Gastroesophageal sphincter (tissue), 4 donors: ENCODE measurements around the gene CEACAM1. TPM values are rescaled to one million over a fixed set of nuclear protein-coding genes. Genes with fewer than 3 reads are reported as not detected.

Source experiments
- ATAC-seq: fragments of 150-250 bp; one replicate; pipeline ENCODE4 v1.9.1; 2016; ENCODE audit warnings: mild to moderate bottlenecking, moderate library complexity
- H3K27ac ChIP-seq, 4 donors: fragments of 200-600 bp; sonication (generic) in 3 of 4; 1 replicate in 3 of 4; 2 replicates in 1 of 4; pipeline ENCODE4 v1.5.1; 2016 to 2019
- H3K27me3 ChIP-seq: fragments of 200-600 bp; sonication (generic); one replicate; pipeline ENCODE4 v1.5.1; 2019
- H3K36me3 ChIP-seq, 2 donors: fragments of 200-600 bp; sonication (generic); one replicate each; pipeline ENCODE4 v1.5.1; 2019; ENCODE audit warnings: control low read depth in 1 of 2
- H3K4me1 ChIP-seq, 3 donors: fragments of 200-600 bp; sonication (generic); 1 replicate in 2 of 3; 2 replicates in 1 of 3; pipeline ENCODE4 v1.5.1; 2016 to 2019; ENCODE audit warnings: control low read depth in 2 of 3
- H3K4me3 ChIP-seq, 2 donors: fragments of 200-600 bp; sonication (generic); one replicate each; pipeline ENCODE4 v1.5.1; 2019; ENCODE audit warnings: mild to moderate bottlenecking in 1 of 2, moderate library complexity in 1 of 2
- H3K9me3 ChIP-seq, 3 donors: fragments of 200-600 bp; sonication (generic); one replicate each; pipeline ENCODE4 v1.5.1; 2017 to 2019; ENCODE audit warnings: control low read depth in 2 of 3
- EP300 ChIP-seq: sonication (generic); formaldehyde crosslinking; IDR thresholded peaks from one replicate; pipeline ENCODE4 v1.6.1; 2017; ENCODE audit warnings: antibody characterized with exemption, mild to moderate bottlenecking
- POLR2A ChIP-seq, 2 donors: fragments of 450-650 bp; IDR thresholded peaks; one replicate each; pipeline ENCODE4 v1.6.1; 2017; ENCODE audit warnings: antibody characterized with exemption in 2 of 2, mild to moderate bottlenecking in 2 of 2, moderate library complexity in 1 of 2
- POLR2AphosphoS5 ChIP-seq: sonication (generic); formaldehyde crosslinking; IDR thresholded peaks from one replicate; pipeline ENCODE4 v1.6.1; 2017; ENCODE audit warnings: antibody characterized with exemption
- WGBS, 2 donors: methylation state at CpG; one replicate each; pipeline ENCODE4 v1.1.5; 2018; ENCODE audit warnings: low coverage in 1 of 2; 5-methylcytosine and 5-hydroxymethylcytosine counted together
- total RNA-seq, 4 donors: library from RNA; depleted of rRNA; stranded (reverse); fragments of >200 nt; gene quantifications; one replicate each; pipeline ENCODE4 v1.1.0, GENCODE V29; 2016
- TF ChIP-seq, protein P1 (sequence below), 4 experiments: fragments of 200-600 bp in 2 of 4; fragments of 450-650 bp in 2 of 4; sonication (generic) in 1 of 4; IDR thresholded peaks; one replicate each; pipeline ENCODE4 v1.5.1; 2017 to 2019; ENCODE audit warnings: antibody characterized with exemption in 4 of 4, mild to moderate bottlenecking in 2 of 4, moderate library complexity in 2 of 4

The CEACAM1 gene
- 10 to 100 TPM in 1 of 4 donors, 1 to 10 TPM in 1, under 1 TPM in 2; 0.66 to 10.1 (median 0.99) TPM for total RNA-seq

DNA sequence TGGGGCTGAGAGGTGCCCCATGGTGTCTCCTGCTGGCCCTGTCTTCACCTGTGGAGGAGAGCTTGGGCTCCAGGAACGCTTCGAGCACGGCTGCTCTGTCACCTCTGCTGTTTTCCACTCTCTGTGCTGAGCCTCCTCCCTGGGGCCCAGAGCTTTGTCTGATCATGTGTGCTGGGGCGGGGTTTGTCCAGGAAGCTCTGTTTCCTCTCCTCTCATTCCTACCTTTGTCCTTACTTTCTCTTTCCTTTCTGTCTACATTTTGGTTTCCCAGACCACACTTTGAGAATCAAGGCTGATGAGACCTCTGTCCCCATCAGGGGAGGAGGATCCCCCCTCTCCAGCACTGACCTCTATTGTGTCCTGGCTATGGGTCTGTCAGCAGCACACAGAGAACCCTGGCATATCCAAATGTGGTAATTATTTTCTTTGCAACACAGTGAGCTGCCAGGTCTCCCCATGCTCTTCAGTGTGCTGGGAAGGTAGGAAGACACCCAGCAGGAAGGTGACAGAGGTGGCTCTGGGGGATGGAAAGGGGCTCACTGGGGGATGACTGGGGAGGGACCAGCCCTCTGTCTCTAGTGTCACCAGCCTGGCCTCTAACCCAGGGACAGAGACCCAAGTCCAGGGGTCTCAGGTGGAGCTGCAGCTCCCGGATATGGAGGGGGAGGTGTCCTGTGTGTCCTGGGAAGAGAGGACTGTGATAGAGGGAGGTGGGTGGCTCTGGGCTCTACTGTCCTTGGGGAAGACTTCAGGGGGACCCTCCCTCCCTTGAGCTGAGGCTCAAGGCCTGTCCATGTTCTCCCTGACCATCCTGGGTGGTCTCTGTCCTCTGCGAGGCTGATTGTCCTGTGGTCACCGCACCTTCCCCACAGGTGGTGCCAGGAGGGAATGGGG, at the start of gene CEACAM1:
CEACAM1 (minus strand) TSS at position 128 of the 894 bp plus-strand sequence; CDS start at position 21, 107 bp downstream.
- WGBS, 2 donors = 37 to 43% methylated on average over 2 to 4 of the region's 7 CpGs
- Histone ChIP-seq H3K9me3 (no peaks in the 10 kb centered on the region), H3K27me3 (no peaks in the 10 kb centered on the region), H3K27ac (peak within 1 kb of the TSS in 2 of 4 donors; percentile 27 to 46), H3K4me3 (peak within 1 kb of the TSS in 1 of 2 donors; percentile 18), H3K36me3 (no peaks in the 10 kb centered on the region), H3K4me1 (peaks cover 0 to 7% (median 0%) of the 10 kb centered on the region in 3 donors)
- TF ChIP-seq, protein P1, sequence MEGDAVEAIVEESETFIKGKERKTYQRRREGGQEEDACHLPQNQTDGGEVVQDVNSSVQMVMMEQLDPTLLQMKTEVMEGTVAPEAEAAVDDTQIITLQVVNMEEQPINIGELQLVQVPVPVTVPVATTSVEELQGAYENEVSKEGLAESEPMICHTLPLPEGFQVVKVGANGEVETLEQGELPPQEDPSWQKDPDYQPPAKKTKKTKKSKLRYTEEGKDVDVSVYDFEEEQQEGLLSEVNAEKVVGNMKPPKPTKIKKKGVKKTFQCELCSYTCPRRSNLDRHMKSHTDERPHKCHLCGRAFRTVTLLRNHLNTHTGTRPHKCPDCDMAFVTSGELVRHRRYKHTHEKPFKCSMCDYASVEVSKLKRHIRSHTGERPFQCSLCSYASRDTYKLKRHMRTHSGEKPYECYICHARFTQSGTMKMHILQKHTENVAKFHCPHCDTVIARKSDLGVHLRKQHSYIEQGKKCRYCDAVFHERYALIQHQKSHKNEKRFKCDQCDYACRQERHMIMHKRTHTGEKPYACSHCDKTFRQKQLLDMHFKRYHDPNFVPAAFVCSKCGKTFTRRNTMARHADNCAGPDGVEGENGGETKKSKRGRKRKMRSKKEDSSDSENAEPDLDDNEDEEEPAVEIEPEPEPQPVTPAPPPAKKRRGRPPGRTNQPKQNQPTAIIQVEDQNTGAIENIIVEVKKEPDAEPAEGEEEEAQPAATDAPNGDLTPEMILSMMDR (IDR thresholded peaks at IDR 0.05) = no peak
- TF ChIP-seq POLR2A (IDR thresholded peaks at IDR 0.05) (no peak), EP300 (no peak), POLR2AphosphoS5 (no peak)
- ATAC-seq = no peak

DNA sequence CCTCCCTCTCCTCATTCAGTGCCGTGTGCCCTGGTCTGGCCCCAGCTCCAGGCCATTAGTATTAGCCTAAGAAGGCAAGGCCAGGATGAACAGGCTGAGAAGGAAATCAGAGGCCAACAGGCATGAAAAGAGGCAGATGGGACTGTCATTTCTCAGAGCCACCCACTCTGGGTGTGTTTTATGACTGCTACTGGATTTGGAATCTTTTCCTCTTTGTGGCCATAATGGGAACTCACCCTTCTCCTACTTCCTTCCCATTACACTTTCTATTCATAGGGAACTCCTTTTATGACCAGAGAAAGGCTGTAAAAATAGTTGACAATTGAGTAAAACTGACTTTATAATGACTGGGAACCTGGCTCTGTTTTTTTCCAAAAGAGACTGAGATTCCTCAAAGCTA, 48.7 kb upstream of the CEACAM1 start:
- H3K4me3 ChIP-seq = no peak overlapping the region
- no peak for ATAC-seq
- H3K27ac ChIP-seq = no peak overlapping the region
- peaks cover 11% of the 10 kb centered on the region for H3K27me3 ChIP-seq
- 50 to 75% methylated on average over 1 of the region's 1 CpG for WGBS, 2 donors
- H3K9me3 ChIP-seq = no peaks in the 10 kb centered on the region
- no peaks in the 10 kb centered on the region for H3K4me1 ChIP-seq
- no peaks in the 10 kb centered on the region for H3K36me3 ChIP-seq
- no peak for TF ChIP-seq EP300
- no peak for TF ChIP-seq POLR2A (IDR thresholded peaks at IDR 0.05)
- no peak for TF ChIP-seq POLR2AphosphoS5
- TF ChIP-seq, protein P1 (IDR thresholded peaks at IDR 0.05) = no peak

DNA sequence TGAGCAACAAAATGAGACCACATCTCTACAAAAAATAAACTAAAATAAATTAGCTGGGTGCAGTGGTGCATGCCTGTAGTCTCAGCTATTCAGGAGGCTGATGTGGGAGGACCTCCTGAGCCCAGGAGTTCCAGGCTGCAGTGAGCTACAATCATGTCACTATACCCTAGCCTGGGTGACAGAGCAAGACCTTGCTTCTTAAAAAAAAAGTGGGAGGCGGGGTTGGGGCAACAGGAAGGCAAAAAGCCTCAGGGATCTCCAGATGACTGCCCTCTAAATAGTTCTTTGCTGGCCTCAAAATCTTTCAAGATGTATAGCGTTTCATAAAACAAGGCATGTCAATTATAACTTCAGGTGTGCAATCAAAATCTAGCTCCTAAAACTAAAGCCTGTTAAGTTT, 48.0 kb upstream of the CEACAM1 start:
- H3K4me1 ChIP-seq = no peaks in the 10 kb centered on the region
- ATAC-seq = no peak
- peaks cover 11% of the 10 kb centered on the region for H3K27me3 ChIP-seq
- H3K4me3 ChIP-seq = no peak overlapping the region
- TF ChIP-seq, protein P1 (IDR thresholded peaks at IDR 0.05) = no peak
- TF ChIP-seq POLR2A (IDR thresholded peaks at IDR 0.05) (no peak), EP300 (no peak), POLR2AphosphoS5 (no peak)
- 77 to 92% methylated on average over 2 of the region's 2 CpGs for WGBS, 2 donors
- no peaks in the 10 kb centered on the region for H3K36me3 ChIP-seq
- H3K27ac ChIP-seq = no peak overlapping the region
- no peaks in the 10 kb centered on the region for H3K9me3 ChIP-seq

DNA sequence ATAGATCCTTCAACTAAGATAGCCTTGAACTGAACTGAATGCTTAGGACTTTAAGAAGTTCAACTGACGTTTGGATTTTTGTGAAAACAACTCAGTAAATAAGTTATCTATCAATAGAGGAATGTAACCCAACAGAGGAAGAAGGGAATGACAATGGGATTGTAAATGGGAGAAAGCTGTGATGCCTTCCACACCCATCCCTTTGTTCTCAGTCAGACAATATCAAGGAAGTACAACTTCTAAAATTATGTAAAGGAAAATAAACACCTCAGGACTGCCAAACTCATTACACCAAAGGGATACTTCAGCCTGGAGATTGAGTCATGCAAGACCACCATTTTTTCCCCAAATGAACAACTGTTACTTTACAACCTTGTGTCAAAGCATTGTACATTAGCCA, 45.4 kb upstream of the CEACAM1 start:
- H3K9me3 ChIP-seq = no peaks in the 10 kb centered on the region
- H3K36me3 ChIP-seq = no peaks in the 10 kb centered on the region
- WGBS, 2 donors = 43 to 50% methylated on average over 1 of the region's 1 CpG
- H3K27ac ChIP-seq = no peak overlapping the region
- TF ChIP-seq POLR2AphosphoS5 (no peak), POLR2A (IDR thresholded peaks at IDR 0.05) (no peak), EP300 (no peak)
- TF ChIP-seq, protein P1 (IDR thresholded peaks at IDR 0.05) = no peak
- no peaks in the 10 kb centered on the region for H3K4me1 ChIP-seq
- peaks cover 5% of the 10 kb centered on the region for H3K27me3 ChIP-seq
- no peak overlapping the region for H3K4me3 ChIP-seq
- no peak for ATAC-seq

DNA sequence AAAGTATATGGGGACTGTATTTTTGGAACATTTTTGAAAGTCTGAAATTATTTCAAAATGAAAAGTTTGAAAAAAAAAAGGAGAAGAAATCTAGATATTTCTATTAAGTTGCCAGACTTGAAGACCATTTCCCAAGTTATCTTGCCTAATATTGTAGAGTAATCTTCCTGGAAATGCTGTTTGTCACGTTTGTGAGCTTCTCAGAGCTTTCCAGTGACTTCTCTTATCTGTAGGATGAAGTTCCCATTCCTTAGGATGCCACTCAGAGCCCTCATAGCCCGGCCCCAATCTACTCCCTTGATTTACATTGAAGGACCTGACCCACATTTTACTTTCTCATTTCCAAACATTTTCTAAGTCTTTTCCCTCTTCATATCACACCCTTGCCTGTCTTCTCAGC, 42.8 kb upstream of the CEACAM1 start:
- Histone ChIP-seq H3K27ac (no peak overlapping the region), H3K4me1 (peaks cover 0 to 5% (median 0%) of the 10 kb centered on the region in 3 donors), H3K36me3 (no peaks in the 10 kb centered on the region), H3K9me3 (no peaks in the 10 kb centered on the region), H3K4me3 (no peak overlapping the region), H3K27me3 (no peaks in the 10 kb centered on the region)
- TF ChIP-seq, protein P1 (IDR thresholded peaks at IDR 0.05) = no peak
- TF ChIP-seq POLR2A (IDR thresholded peaks at IDR 0.05) = no peak
- no peak for TF ChIP-seq EP300
- TF ChIP-seq POLR2AphosphoS5 = no peak
- ATAC-seq = no peak
- WGBS, 2 donors = 37 to 59% methylated on average over 2 of the region's 2 CpGs
